Erythroblast (primary cell): ENCODE measurements around the gene LACTBL1.

Source experiments
- GATA1 ChIP-seq: IDR thresholded peaks from 2 replicates; pipeline ENCODE4 v1.6.1; 2011; ENCODE audit warnings: low read depth, mild to moderate bottlenecking, control low read depth, low read length, moderate library complexity
- POLR2A ChIP-seq: IDR thresholded peaks from 2 replicates; pipeline ENCODE4 v1.6.1; 2011; ENCODE audit warnings: mild to moderate bottlenecking, low read length

DNA sequence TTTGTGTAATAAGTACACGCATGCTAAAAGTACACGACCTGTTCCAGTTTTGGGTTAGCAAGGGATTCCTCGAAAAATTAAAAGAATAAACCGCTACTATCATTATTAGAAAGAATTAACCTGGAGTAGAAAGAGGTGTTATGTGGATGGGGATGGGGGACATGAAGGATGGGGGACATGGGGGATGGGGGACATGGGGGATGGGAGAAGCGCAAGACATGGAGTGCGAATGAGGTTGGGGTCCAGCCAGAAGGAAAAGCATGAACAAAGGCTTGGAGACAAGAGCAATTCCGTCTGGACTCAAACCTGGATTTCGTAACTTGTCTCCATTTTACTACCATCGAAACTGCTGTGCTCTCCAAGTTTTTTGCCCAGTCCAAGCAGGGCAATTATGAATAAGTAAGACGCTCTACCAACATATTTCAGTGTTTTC is 46.0 kb upstream of the LACTBL1 start:
- TF ChIP-seq POLR2A (no peak), GATA1 (no peak)
